H1 (cell line): ENCODE data around the gene PGBD4. TPM values are rescaled to one million over a fixed set of nuclear protein-coding genes. Genes with fewer than 3 reads are reported as not detected.

Experiments used
- CTCF ChIA-PET: fragments of 300-600 bp; sonication (Branson Sonifier 250); formaldehyde crosslinking; loops from one replicate; lab custom pipeline; 2021; ENCODE audit not compliant: partially characterized antibody; lab: Charles Lee
- POLR2A ChIA-PET: fragments of 300-600 bp; sonication (Branson Sonifier 250); formaldehyde crosslinking; loops from one replicate; lab custom pipeline; 2021; ENCODE audit warnings: inconsistent platforms; ENCODE audit not compliant: partially characterized antibody; lab: Charles Lee
- DNase-seq, 2 experiments: peaks; one replicate each; pipeline versions ENCODE4 v3.0.0 to v3.0.0-alpha.2; 2010 to 2022; ENCODE audit warnings: low spot score in 2 of 2, low read depth in 1 of 2, mixed read lengths in 1 of 2
- FAIRE-seq: peaks from 2 replicates; lab custom pipeline; 2011; peaks lifted over from hg19 to GRCh38; lab: Jason Lieb, UNC
- H2AFZ ChIP-seq: 2 replicates; pipeline ENCODE4 v1.8.1; 2012; ENCODE audit warnings: low read length, inconsistent platforms
- H2AK5ac ChIP-seq: 2 replicates; pipeline ENCODE4 v1.6.1; 2013; ENCODE audit warnings: low read depth, low read length
- H2BK120ac ChIP-seq: replicated peaks from 2 replicates; pipeline ENCODE3; 2013; ENCODE audit warnings: low read depth, low read length, inconsistent platforms
- H2BK12ac ChIP-seq: 2 replicates; pipeline ENCODE4 v1.6.1; 2013; ENCODE audit warnings: low read depth, low read length
- H2BK15ac ChIP-seq: 2 replicates; pipeline ENCODE4 v1.6.1; 2013; ENCODE audit warnings: low read length
- H2BK20ac ChIP-seq: 2 replicates; pipeline ENCODE4 v1.6.1; 2013; ENCODE audit warnings: low read length
- H2BK5ac ChIP-seq: 2 replicates; pipeline ENCODE4 v1.6.1; 2013; ENCODE audit warnings: low read depth, low read length
- H3K14ac ChIP-seq: 2 replicates; pipeline ENCODE4 v1.6.1; 2013; ENCODE audit warnings: inconsistent platforms; ENCODE audit not compliant: insufficient read length
- H3K18ac ChIP-seq: 2 replicates; pipeline ENCODE4 v1.6.1; 2013; ENCODE audit warnings: low read length; ENCODE audit errors: extremely low read depth
- H3K23ac ChIP-seq: 2 replicates; pipeline ENCODE4 v1.6.1; 2013; ENCODE audit warnings: inconsistent platforms; ENCODE audit not compliant: insufficient read length
- H3K23me2 ChIP-seq: 2 replicates; pipeline ENCODE4 v1.6.1; 2013; ENCODE audit warnings: low read depth, low read length
- H3K27ac ChIP-seq: 2 replicates; pipeline ENCODE4 v1.6.1; 2011; ENCODE audit warnings: low read depth, low read length, inconsistent platforms
- H3K27me3 ChIP-seq, 4 experiments: replicated peaks in 1 of 4; 1 replicate in 1 of 4; 2 replicates in 3 of 4; pipeline versions ENCODE4 v1.6.1 to v1.8.1; 2011 to 2013; ENCODE audit warnings: low read length in 3 of 4, mild to moderate bottlenecking in 3 of 4, inconsistent platforms in 2 of 4, mixed read lengths in 2 of 4, moderate library complexity in 1 of 4; ENCODE audit not compliant: control insufficient read depth in 3 of 4, insufficient read depth in 3 of 4; ENCODE audit errors: extremely low read depth in 1 of 4
- H3K36me3 ChIP-seq, 4 experiments: 2 replicates each; pipeline versions ENCODE4 v1.6.1 to v1.8.1; 2011 to 2013; ENCODE audit warnings: mild to moderate bottlenecking in 4 of 4, low read length in 3 of 4, moderate library complexity in 2 of 4, control low read depth in 1 of 4, inconsistent platforms in 1 of 4; ENCODE audit not compliant: insufficient read depth in 4 of 4, control insufficient read depth in 2 of 4
- H3K4ac ChIP-seq: replicated peaks from 2 replicates; pipeline ENCODE3; 2013; ENCODE audit warnings: low read length, low read depth, mixed read lengths, inconsistent platforms; ENCODE audit not compliant: insufficient read length
- H3K4me1 ChIP-seq, 4 experiments: replicated peaks in 1 of 4; 1 replicate in 1 of 4; 2 replicates in 3 of 4; pipeline versions ENCODE4 v1.6.1 to v1.8.1; 2011 to 2013; ENCODE audit warnings: low read length in 3 of 4, inconsistent platforms in 2 of 4, mixed read lengths in 1 of 4; ENCODE audit not compliant: insufficient read depth in 4 of 4, control insufficient read depth in 3 of 4
- H3K4me2 ChIP-seq, 2 experiments: 2 replicates each; pipeline versions ENCODE4 v1.6.1 to v1.8.1; 2011 to 2013; ENCODE audit warnings: low read depth in 2 of 2, low read length in 2 of 2, control low read depth in 1 of 2, inconsistent platforms in 1 of 2, mild to moderate bottlenecking in 1 of 2; ENCODE audit not compliant: insufficient read depth in 1 of 2
- H3K4me3 ChIP-seq, 4 experiments: fragments of 200-600, 300-600 bp in 1 of 4; sonication (generic), shearing (Covaris generic), sonication (Bioruptor Twin) in 1 of 4; 2 replicates each; pipeline versions ENCODE4 v1.5.1 to v1.8.1; 2011 to 2016; ENCODE audit warnings: low read length in 4 of 4, low read depth in 3 of 4, control low read depth in 2 of 4, inconsistent platforms in 2 of 4, mild to moderate bottlenecking in 2 of 4, mixed read lengths in 1 of 4, moderate library complexity in 1 of 4; ENCODE audit not compliant: insufficient read depth in 2 of 4; ENCODE audit errors: extremely low read depth in 1 of 4
- H3K56ac ChIP-seq: replicated peaks from 2 replicates; pipeline ENCODE3; 2013; ENCODE audit warnings: low read depth, mild to moderate bottlenecking, mixed read lengths, low read length, inconsistent platforms; ENCODE audit not compliant: insufficient read length
- H3K79me1 ChIP-seq: 2 replicates; pipeline ENCODE4 v1.6.1; 2013; ENCODE audit warnings: low read depth, low read length, control low read depth
- H3K79me2 ChIP-seq, 2 experiments: 2 replicates each; pipeline versions ENCODE4 v1.6.1 to v1.8.1; 2012 to 2013; ENCODE audit warnings: low read length in 2 of 2, mild to moderate bottlenecking in 2 of 2, inconsistent platforms in 1 of 2; ENCODE audit not compliant: insufficient read depth in 2 of 2, control insufficient read depth in 1 of 2
- H3K9ac ChIP-seq, 4 experiments: replicated peaks in 1 of 4; 1 replicate in 1 of 4; 2 replicates in 3 of 4; pipeline versions ENCODE4 v1.6.1 to v1.8.1; 2011 to 2013; ENCODE audit warnings: low read depth in 3 of 4, low read length in 3 of 4, control low read depth in 2 of 4, mild to moderate bottlenecking in 2 of 4, moderate library complexity in 2 of 4, inconsistent platforms in 1 of 4; ENCODE audit errors: extremely low read depth in 1 of 4
- H3K9me3 ChIP-seq, 2 experiments: 2 replicates each; pipeline versions ENCODE4 v1.6.1 to v1.8.1; 2012 to 2013; ENCODE audit warnings: mild to moderate bottlenecking in 2 of 2, moderate library complexity in 2 of 2, control low read depth in 1 of 2, inconsistent platforms in 1 of 2, low read depth in 1 of 2, low read length in 1 of 2, mixed read lengths in 1 of 2; ENCODE audit not compliant: insufficient read depth in 2 of 2
- H4K20me1 ChIP-seq, 2 experiments: replicated peaks in 1 of 2; 2 replicates each; pipeline versions ENCODE3 to v1.8.1; 2011 to 2013; ENCODE audit warnings: inconsistent platforms in 2 of 2, low read length in 2 of 2, mild to moderate bottlenecking in 1 of 2; ENCODE audit not compliant: insufficient read depth in 2 of 2, control insufficient read depth in 1 of 2
- H4K5ac ChIP-seq: 2 replicates; pipeline ENCODE4 v1.6.1; 2013; ENCODE audit warnings: low read length, low read depth, mixed read lengths, inconsistent platforms; ENCODE audit not compliant: insufficient read length
- H4K8ac ChIP-seq: 2 replicates; pipeline ENCODE4 v1.8.0; 2013; ENCODE audit warnings: mild to moderate bottlenecking, moderate library complexity, low read length, inconsistent platforms; ENCODE audit not compliant: insufficient read depth; ENCODE audit errors: extremely low read depth
- H4K91ac ChIP-seq: replicated peaks from 2 replicates; pipeline ENCODE3; 2013; ENCODE audit warnings: low read length, mixed read lengths, inconsistent platforms; ENCODE audit not compliant: insufficient read length
- HDAC2 ChIP-seq, 2 experiments: fragments of 300-600 bp in 1 of 2; sonication (generic) in 1 of 2; IDR thresholded peaks; 2 replicates each; pipeline ENCODE4 v1.6.1; 2011 to 2012; ENCODE audit warnings: low read depth in 2 of 2, low read length in 2 of 2, mild to moderate bottlenecking in 2 of 2, moderate library complexity in 2 of 2, borderline replicate concordance in 1 of 2, inconsistent platforms in 1 of 2
- POLR2A ChIP-seq, 2 experiments: IDR thresholded peaks; 1 replicate in 1 of 2; 2 replicates in 1 of 2; pipeline ENCODE4 v1.6.1; 2011; ENCODE audit warnings: low read depth in 2 of 2, low read length in 2 of 2, mild to moderate bottlenecking in 2 of 2; ENCODE audit errors: control extremely low read depth in 1 of 2
- RFX5 ChIP-seq: IDR thresholded peaks from 2 replicates; pipeline ENCODE4 v1.6.1; 2011; ENCODE audit warnings: low read depth, low read length, improper control_type of control experiment, borderline replicate concordance
- RNF2 ChIP-seq: fragments of 200-900, 300-1000 bp; sonication (generic); IDR thresholded peaks from 2 replicates; pipeline ENCODE4 v1.7.1; 2016; ENCODE audit warnings: borderline replicate concordance, low read depth, mild to moderate bottlenecking, antibody characterized with exemption, low read length; ENCODE audit not compliant: poor library complexity, severe bottlenecking; ENCODE audit errors: missing control alignments
- polyA plus RNA-seq, 7 experiments: library from polyadenylated mRNA; depleted of rRNA in 3 of 7; stranded (reverse) in 5 of 7; unstranded in 2 of 7; fragments of >200 nt in 5 of 7; fragments of 200-250 nt in 2 of 7; gene quantifications; 1 replicate in 5 of 7; 2 replicates in 1 of 7; 4 replicates in 1 of 7; pipeline versions ENCODE4 v1.2.1 to v1.2.3, GENCODE V29; 2011 to 2013; ENCODE audit warnings: missing spikeins in 2 of 7, mixed read lengths in 2 of 7
- total RNA-seq: library from RNA; stranded (reverse); fragmentation: NEBNext Ultra II Directional; extraction: Animal tissue kit (Norgen Biotek cat#: 25700); gene quantifications from 2 replicates; pipeline ENCODE4 v1.2.1, GENCODE V29; 2021
- TF ChIP-seq, protein P1 (sequence below): IDR thresholded peaks from 2 replicates; pipeline ENCODE4 v1.6.1; 2011; ENCODE audit warnings: low read length, improper control_type of control experiment

The PGBD4 gene
- total and polyA plus RNA-seq, 2 of the 8 experiments (the other 6 are each of a cell fraction or from before 2014, with no cell fraction given), result 0.68 to 0.76 TPM

DNA sequence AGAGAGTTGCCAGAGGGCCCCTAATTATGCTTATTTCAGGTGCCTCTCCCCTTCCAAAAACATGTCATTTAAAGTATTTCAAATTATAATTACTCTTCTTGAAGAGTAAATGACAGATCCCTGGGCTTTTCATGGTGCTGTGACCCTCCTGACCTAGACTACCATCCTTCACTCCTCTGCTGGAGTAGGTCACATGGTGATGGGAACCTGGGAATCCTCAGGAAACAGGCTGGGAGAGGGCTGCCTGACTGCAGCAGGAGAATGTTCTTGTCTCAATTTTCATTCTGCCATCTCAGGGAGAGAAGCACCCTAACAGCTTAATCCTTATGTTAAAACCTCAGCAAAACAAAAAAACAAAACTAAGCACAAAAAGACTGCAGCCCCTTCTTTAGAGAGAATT, 24.6 kb downstream of the PGBD4 start:
- Histone ChIP-seq H2BK15ac (no peak overlapping the region), H4K91ac (no peak overlapping the region), H3K79me2 (no peaks in the 10 kb centered on the region), H3K14ac (no peak overlapping the region)
- TF ChIP-seq, protein P1, sequence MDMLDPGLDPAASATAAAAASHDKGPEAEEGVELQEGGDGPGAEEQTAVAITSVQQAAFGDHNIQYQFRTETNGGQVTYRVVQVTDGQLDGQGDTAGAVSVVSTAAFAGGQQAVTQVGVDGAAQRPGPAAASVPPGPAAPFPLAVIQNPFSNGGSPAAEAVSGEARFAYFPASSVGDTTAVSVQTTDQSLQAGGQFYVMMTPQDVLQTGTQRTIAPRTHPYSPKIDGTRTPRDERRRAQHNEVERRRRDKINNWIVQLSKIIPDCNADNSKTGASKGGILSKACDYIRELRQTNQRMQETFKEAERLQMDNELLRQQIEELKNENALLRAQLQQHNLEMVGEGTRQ, result peak; percentile 52; the same call in 1 of the 2 replicates
- no peak for TF ChIP-seq POLR2A (IDR thresholded peaks at IDR 0.05; ENCODE audit: control extremely low read depth in 1 of 2, low read depth in 2 of 2, low read length in 2 of 2)
- no peak for TF ChIP-seq RNF2
- TF ChIP-seq HDAC2 (IDR thresholded peaks at IDR 0.05; ENCODE audit: borderline replicate concordance in 1 of 2, low read depth in 2 of 2, low read length in 2 of 2), result no peak
- TF ChIP-seq RFX5, result no peak
- TF ChIP-seq, all 59 proteins: peak for 1
- Histone ChIP-seq H2BK5ac (no peak overlapping the region), H3K4me1 (no peaks in the 10 kb centered on the region), H3K56ac (no peak overlapping the region), H3K36me3 (no peaks in the 10 kb centered on the region), H2BK120ac (no peak overlapping the region), H3K27me3 (no peaks in the 10 kb centered on the region), H2BK20ac (no peak overlapping the region), H4K8ac (no peak overlapping the region), H2AFZ (no peak overlapping the region), H3K23ac (no peak overlapping the region), H3K18ac (no peak overlapping the region), H4K5ac (no peak overlapping the region), H3K23me2 (no peaks in the 10 kb centered on the region), H3K9me3 (no peaks in the 10 kb centered on the region), H3K4me2 (no peak overlapping the region), H3K4ac (no peak overlapping the region), H2BK12ac (no peak overlapping the region), H3K9ac (no peak overlapping the region), H3K4me3 (no peak overlapping the region), H3K79me1 (no peaks in the 10 kb centered on the region), H2AK5ac (no peak overlapping the region), H4K20me1 (no peaks in the 10 kb centered on the region), H3K27ac (no peak overlapping the region)
- ChIA-PET CTCF (interaction anchor here (1.1 to 4.3 kb wide), 3 partner anchors 16 to 68 kb away, joined by 3 to 33 read pairs (median 3); no protein-coding TSS in a partner anchor), POLR2A (interaction anchor here (1.0 to 1.1 kb wide), 2 partner anchors 10 to 86 kb away, joined by 3 read pairs; no protein-coding TSS in a partner anchor)
- no peak for FAIRE-seq
- no peak for DNase-seq
